Measurements from ENCODE around the gene ALDH1A2.

- TF ChIP-seq, protein P1, sequence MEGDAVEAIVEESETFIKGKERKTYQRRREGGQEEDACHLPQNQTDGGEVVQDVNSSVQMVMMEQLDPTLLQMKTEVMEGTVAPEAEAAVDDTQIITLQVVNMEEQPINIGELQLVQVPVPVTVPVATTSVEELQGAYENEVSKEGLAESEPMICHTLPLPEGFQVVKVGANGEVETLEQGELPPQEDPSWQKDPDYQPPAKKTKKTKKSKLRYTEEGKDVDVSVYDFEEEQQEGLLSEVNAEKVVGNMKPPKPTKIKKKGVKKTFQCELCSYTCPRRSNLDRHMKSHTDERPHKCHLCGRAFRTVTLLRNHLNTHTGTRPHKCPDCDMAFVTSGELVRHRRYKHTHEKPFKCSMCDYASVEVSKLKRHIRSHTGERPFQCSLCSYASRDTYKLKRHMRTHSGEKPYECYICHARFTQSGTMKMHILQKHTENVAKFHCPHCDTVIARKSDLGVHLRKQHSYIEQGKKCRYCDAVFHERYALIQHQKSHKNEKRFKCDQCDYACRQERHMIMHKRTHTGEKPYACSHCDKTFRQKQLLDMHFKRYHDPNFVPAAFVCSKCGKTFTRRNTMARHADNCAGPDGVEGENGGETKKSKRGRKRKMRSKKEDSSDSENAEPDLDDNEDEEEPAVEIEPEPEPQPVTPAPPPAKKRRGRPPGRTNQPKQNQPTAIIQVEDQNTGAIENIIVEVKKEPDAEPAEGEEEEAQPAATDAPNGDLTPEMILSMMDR (IDR thresholded peaks at IDR 0.05): no peak
- TF ChIP-seq POLR2AphosphoS5 (IDR thresholded peaks at IDR 0.05): no peak
These were observed 69.0 kb downstream of the ALDH1A2 start for GRCh38 chr15:57996561-57996960.

Measured in sigmoid colon (tissue), 4 donors.